ENCODE results near the gene ZNF839.

DNA sequence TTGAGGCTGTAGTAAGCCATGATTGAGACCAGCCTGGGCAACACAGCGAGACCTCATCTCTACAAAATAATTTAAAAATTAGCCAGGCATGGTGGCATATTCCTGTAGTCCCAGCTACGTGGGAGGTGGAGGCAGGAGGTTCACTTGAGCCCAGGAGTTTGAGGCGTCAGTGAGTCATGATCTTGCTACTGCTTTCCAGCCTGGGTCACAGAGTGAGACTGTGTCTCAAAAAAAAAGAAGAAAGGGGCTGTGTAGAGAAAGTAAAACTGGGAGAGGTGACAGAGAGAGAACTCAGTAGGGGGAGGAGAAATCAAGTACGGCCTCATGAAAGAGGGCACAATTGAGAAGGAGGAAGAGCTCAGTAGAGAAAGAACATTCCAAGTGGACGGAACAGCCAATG lies 55.6 kb downstream of the ZNF839 start:
- TF ChIP-seq, protein P1, sequence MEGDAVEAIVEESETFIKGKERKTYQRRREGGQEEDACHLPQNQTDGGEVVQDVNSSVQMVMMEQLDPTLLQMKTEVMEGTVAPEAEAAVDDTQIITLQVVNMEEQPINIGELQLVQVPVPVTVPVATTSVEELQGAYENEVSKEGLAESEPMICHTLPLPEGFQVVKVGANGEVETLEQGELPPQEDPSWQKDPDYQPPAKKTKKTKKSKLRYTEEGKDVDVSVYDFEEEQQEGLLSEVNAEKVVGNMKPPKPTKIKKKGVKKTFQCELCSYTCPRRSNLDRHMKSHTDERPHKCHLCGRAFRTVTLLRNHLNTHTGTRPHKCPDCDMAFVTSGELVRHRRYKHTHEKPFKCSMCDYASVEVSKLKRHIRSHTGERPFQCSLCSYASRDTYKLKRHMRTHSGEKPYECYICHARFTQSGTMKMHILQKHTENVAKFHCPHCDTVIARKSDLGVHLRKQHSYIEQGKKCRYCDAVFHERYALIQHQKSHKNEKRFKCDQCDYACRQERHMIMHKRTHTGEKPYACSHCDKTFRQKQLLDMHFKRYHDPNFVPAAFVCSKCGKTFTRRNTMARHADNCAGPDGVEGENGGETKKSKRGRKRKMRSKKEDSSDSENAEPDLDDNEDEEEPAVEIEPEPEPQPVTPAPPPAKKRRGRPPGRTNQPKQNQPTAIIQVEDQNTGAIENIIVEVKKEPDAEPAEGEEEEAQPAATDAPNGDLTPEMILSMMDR (IDR thresholded peaks at IDR 0.05), result no peak
- TF ChIP-seq POLR2A (IDR thresholded peaks at IDR 0.05), result no peak
